Gastrocnemius medialis (tissue), 4 donors: ENCODE results near the gene ZSWIM4.

ENCODE experiments used
- POLR2A ChIP-seq, 2 donors: fragments of 450-650 bp; IDR thresholded peaks; one replicate each; pipeline ENCODE4 v1.6.1; 2017; ENCODE audit warnings: antibody characterized with exemption in 2 of 2, mild to moderate bottlenecking in 2 of 2, moderate library complexity in 2 of 2
- TF ChIP-seq, protein P1 (sequence below), 5 experiments: fragments of 450-650 bp in 3 of 5; fragments of 200-600 bp in 2 of 5; sonication (generic) in 2 of 5; IDR thresholded peaks in 4 of 5; conservative IDR thresholded peaks in 1 of 5; 1 replicate in 4 of 5; 2 replicates in 1 of 5; pipeline ENCODE4 v1.5.1; 2016 to 2019; ENCODE audit warnings: antibody characterized with exemption in 5 of 5, mild to moderate bottlenecking in 3 of 5, moderate library complexity in 3 of 5

DNA sequence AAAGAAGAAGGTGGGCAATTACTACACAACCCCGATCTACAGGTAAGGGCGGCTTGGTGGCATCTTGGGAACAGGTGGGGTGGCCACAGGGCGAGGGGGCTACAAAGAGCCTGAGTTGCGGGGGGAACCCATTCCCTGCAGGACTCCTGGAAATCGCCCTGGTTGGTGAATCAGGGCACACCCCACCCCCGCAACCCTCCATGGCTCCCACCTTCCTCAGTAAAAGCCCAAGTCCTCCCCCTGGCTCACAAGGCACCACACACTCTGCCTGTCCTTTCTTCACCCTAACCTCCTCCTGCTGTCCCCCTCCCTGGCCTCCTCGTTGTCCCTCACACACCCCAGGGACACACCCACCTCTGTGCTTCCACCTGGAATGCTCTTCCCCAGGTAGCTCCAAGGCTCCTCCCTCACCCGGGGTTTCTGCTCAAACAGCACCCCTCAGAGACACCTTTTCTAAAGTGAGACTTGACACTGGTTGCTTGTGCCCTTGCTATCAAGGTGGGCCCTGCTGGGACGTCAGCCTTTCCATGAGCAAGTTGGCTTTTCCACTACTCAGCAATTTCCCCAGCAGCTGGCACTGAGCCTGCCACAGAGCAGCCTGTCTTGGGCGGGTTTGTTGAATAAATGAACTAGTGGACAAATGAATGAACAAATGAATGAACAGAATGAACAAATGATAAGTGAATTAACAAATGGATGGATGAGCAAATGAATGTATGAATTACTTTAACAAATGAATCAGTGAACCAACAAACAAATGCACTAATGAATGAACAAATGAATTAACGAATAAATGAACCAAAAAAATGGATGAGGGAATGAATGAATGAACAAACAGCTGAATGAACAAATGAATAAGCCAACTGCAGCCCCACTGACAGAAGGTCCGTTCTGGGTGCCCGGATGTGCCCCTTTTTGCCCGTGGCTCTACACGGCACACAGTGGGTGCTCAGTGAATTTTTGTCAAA, 37.2 kb upstream of the ZSWIM4 start:
- TF ChIP-seq POLR2A (IDR thresholded peaks at IDR 0.05), result no peak
- TF ChIP-seq, protein P1, sequence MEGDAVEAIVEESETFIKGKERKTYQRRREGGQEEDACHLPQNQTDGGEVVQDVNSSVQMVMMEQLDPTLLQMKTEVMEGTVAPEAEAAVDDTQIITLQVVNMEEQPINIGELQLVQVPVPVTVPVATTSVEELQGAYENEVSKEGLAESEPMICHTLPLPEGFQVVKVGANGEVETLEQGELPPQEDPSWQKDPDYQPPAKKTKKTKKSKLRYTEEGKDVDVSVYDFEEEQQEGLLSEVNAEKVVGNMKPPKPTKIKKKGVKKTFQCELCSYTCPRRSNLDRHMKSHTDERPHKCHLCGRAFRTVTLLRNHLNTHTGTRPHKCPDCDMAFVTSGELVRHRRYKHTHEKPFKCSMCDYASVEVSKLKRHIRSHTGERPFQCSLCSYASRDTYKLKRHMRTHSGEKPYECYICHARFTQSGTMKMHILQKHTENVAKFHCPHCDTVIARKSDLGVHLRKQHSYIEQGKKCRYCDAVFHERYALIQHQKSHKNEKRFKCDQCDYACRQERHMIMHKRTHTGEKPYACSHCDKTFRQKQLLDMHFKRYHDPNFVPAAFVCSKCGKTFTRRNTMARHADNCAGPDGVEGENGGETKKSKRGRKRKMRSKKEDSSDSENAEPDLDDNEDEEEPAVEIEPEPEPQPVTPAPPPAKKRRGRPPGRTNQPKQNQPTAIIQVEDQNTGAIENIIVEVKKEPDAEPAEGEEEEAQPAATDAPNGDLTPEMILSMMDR (IDR thresholded peaks at IDR 0.05 in 4 of 5, conservative IDR thresholded peaks at IDR 0.05 in 1 of 5), result no peak
